DLD1 (cell line): ENCODE results near the gene WSCD2.
"Not testable (repeated sequence)": the region's sequence is repeated elsewhere in the genome, so short reads cannot be mapped to it uniquely, and the experiment has no call there.

Experiments
- in situ Hi-C: cut with HindIII; loops from 2 replicates; pipeline ENCODE4 v1.10.0; 2017; ENCODE audit warnings: low sequenced_read_pairs

The WSCD2 gene

DNA sequence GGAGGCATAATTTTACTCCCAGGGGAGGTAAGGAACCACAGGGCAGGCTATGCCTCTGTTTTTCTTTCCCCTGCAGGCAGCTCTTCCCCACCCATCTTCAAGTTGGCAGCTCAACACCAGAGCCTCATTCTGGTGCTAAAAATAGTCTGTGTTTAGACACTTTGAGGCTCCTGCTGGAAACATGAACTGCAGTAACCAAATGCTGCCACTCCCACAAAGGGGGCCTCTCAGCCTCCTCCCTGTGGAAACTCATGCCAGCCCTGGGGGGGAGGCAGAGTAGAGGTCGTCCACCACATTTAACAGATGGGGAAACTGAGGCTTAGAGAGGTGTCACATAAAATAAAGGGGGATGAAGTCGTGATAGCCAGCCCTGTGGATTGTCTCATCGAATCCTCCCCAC is 61.4 kb downstream of the WSCD2 start:
- in situ Hi-C loops = no loop called here

DNA sequence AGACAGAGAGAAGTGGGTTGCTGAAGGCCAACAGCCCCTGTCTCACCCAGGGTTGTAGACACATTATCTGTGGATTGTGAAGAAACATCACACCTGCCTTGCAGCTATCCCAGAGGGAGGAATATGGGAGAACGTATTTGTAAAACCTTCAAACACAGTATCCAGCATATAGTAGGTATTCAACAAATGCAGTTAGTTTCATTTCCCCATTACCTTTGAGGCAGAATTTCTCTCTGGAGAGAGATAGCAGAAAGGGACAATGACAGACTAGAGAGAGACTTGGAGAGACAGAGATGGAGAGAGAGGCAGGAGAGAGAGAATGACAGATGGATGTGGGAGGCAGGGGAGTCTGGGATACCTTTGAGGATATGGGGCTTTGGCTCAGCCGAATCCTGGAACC is 62.0 kb downstream of the WSCD2 start:
- in situ Hi-C loops = no loop called here

DNA sequence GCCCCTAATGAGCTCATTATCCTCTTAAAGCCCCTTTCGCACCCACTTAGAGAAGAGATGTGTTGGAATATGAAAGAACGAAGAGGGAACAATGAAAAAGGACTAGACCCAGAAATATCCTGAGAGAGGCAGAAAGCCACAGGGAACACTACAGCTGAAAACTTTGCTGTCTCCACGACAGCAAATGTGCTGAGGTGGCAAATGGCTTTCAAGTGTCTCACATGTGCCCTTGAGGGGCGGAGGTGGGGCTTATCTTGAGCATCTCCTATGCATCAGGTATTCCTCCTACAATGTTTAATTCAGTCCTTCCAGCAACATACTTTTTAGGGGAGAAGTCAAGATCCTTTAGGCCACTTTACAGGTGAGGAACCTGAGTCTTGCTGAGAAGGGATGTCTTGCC is 62.9 kb downstream of the WSCD2 start:
- in situ Hi-C loops = no loop called here

DNA sequence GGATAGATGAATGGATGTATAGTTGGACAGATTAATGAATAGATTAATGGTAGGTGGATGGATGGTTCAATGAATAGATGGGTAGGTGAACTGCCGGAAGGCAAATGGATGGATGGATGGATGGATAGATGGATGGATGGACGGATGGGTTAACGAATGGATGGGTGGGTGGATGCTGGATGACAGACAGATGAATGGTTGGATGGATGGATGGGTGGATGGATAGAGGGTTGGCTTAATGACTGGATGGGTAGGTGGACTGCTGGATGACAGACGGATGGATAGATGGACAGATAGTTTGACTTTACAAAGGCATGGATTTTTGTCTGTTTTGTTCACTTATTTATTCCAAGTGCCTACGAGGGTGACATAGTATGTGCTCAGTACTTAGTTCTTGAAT is 64.4 kb downstream of the WSCD2 start:
- in situ Hi-C loops = no loop called here

DNA sequence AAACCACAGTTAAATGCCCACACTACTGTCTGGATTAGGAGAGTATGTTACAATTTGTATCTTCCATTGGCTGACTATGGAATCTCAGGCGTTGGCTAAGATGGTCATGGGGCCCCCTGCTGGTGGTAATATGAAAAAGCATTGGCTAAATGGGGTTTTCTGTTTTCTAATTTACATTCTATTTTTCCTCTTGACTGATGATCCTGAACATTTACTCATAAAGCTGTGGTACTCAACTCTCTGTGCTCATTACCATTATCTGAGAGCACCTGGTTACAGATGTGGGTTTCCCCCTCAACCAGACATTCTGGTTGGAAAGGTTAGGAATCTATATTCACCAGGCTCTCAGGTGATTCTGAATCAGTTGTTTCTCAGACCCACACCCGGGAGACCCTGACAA is 64.8 kb downstream of the WSCD2 start:
- in situ Hi-C loops = no loop called here

DNA sequence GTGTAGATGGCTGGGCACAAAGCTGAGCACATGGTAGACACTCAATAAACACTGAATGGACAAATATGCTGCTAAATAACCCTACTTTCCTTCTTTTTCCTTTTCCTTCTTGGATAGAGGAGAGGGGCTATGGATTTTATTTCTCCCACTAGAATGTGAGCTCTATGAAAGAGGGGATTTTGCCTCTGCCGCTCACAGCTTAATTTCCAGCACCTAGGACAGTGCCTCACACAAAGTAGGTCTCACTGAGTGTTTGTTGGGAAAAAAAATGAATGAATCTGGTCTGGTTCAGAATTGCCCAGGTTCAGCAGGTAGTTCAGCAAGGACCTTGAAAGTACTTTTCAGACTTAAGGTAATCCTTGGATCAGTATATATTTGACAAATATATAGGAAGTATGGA is 65.5 kb downstream of the WSCD2 start:
- in situ Hi-C loops = no loop called here

DNA sequence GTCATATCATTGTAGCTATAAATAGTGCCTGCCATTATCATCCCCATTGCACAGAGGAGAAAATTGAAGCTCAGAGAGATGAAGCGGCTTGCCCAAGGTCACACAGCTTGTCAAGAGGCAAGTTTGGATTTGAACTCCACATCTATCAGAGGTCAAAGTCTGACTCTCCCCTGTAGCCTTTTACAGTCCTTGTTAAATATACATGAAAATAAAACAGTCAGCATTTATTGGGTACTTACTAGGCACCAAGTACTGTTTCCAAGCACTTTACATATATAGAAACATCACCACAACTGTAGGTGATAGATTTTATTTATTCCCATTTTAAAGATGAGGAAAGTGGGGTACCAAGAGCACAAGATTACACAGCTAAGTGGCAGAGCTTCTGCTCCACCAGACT is 67.2 kb downstream of the WSCD2 start:
- in situ Hi-C loops = no loop called here

DNA sequence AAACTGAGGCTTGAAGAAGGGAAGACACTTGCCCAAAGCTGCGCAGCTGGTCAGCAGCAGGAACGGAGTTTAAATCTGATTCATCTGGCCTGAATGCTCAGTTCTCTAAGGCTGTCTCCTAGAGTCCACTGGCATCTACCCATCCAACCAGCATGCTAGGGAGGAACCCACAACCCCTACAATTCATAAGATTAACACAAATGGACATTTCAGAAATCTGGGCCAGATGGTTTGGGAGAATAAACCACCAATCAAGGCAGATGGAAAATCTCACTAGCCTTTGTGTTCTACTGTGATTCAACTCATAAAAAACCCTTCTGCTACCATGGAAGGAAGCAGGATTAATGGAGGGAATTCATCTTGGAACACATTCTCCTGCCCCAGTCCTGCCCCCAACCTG is 67.8 kb downstream of the WSCD2 start:
- in situ Hi-C loops = no loop called here

DNA sequence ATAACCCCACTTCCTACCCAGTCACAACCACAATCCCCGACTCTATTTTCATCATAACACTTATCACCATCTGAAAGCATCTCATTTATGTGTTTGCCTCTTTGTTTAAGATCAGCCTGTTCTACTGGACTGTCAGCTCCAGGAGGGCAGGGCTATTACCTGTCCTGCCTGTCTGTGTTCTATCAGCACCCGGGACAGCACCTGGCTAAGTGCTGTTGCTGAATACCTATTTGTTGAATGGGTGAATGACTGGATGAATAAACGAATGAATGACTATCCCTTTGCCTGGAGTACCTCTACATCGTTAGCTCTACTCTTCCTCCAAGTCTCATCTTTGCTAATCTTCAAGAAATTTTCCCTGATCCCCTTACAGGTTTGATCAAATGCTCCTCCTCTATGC is 69.0 kb downstream of the WSCD2 start:
- in situ Hi-C loops = no loop called here

DNA sequence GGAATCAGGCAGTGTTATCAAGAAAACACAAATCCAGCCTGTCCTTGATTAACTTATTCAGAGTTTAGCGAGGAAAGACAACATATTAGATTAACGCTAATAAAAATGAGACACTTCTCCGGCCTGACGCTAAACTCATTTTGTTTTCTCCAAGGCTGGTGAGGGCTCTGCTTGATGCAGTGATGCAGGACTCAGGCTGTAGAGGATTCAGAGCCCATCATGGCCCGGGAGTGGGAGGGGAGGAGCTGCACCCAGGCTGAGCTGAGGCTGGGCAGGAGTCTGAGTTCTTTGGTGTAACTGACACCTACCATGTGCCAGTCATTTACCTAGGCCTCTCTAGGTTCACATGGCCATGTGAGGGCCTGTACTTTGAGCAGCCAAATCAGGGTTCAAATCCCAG is 70.0 kb downstream of the WSCD2 start:
- in situ Hi-C loops = no loop called here

DNA sequence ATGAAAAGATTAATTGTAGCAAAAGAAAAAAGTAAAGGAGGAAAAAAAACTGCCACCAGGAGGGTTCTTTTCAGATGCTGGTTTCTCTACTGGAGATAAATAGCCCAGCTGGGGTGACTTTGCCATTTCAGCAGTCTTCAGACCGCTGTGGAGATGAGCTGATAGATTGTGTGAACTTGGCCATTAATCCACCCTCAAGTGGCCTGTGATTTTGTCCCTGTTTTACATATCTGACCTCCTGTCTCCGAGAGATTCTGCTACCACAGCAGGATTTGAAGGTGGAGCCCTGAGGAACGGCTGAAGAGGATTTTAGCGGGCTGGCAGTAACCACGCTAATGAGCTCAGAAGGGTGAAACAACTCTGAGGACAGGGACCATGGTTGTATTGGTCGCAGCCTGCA is 72.7 kb downstream of the WSCD2 start:
- in situ Hi-C loops = no loop called here

DNA sequence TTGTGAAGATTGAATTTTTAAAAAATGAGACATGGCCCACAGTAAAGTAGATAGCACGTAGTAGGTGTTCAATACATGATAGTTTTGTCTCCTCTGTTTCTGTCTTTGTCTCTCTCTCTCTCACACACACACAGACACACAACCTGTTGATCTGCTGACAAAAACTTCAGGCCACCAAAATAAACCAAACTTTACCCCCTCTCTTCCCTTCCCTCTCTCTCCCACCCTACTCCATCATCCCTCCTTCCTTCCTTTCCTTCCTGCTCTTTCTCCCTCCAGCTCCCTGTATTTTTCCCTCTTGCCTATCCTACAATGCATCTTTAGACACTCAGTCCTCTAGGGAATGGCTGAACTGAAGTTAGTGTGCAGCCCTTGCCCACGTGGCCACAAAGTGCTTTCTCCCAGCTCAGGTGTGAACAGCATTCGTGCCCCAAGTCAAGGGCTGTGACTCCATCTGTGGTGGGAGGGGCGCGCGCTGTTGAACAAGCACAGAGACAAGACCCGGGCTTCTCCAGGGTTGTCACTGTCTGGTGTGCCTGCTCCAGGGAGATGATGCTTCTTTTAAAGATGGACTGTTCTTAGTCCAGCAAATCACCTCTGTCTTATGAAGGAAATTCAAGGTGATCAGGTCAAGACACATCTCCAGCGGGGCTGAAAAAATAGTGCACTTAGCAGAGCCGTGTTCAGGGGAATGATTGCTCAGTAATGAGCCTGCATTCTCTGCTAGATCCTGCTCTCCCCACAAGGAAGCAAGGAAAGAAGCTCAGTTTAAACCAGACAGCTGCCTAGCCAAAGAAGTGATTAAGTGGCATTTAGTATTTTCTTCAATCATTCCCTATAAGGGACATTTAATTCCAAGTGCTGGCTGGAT is 75.3 kb downstream of the WSCD2 start:
- in situ Hi-C loops = no loop called here

DNA sequence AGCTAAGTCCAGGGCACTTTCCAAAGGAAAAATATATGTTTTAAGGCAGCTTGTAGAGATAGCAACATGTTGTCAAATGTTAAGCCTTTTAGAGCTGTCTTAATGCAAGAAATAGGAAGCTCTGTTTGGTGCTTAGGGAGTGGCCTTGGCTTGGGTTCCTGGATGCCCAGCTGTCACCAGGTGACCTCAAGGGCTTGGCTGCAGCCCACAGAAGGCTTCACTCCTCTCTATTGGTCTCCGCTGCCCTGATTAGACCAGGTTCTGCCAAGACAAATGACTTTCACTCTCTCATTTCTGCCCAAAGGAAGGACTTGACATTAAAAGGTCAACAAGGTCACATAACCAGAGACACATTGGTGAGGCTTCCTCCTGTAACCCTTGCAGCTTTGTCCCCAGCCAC is 76.8 kb downstream of the WSCD2 start:
- in situ Hi-C loops = no loop called here

DNA sequence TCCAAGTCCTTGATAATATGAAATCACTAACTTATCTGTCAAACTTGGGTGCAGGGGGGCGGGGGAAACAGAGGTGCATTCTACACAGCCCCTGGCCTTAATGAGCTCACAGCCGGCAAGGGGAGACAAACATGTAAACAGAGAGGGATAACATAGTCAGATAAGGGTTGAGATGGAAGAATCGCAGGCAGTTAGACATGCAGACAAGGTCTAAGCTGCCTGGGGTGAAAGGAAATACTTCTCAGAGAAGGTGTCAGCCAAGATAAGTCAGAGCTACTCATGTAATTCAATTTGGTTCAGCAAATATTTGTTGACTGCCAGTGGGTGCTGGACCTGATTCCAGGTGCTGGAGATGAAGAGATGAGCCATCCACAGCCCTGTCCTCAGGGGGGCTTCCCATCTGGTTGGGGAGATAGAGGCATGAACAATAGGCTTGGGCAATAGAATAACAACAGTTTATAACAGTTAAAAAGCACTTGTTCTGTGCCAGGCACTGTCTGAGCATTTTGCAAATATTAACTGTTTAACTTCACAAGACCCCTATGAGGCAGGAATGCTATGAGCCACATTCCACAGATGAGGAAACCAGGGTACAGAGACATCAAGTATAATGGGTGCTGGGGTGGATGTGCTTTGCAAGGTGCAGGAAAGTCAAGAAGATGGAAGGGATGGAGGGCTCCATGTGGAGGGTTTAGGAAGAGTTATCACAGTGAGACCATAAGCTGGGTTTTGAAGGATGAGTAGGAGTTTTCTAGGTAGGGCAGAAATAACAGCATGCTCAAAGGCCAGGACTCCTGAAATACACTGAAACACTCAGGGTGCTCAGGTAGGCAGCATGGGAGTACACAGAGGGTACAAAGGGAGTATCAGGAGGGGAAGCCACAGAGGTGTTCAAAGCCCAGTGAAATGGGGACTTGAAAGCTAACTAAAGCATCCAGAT is 79.0 kb downstream of the WSCD2 start:
- in situ Hi-C loops = no loop called here

DNA sequence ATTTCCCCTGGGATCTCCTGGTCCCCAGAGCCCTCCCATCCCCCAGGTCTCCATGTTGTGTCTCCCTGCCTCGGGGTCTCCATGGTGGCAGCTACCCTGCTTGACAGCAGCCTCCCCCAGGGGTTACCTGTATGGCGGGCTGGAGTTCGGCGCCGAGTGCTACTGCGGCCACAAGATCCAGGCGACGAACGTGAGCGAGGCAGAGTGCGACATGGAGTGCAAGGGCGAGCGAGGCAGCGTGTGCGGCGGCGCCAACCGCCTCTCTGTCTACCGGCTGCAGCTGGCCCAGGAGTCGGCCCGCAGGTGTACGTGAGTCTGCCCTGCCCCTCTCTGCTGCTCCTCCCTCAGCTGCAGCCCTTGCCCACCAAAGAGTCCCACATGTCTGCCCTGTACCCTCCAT is 80.9 kb downstream of the WSCD2 start:
- in situ Hi-C loops = loop anchor here (5.0 kb wide), 1 partner anchor 63 kb away; no protein-coding TSS in a partner anchor

DNA sequence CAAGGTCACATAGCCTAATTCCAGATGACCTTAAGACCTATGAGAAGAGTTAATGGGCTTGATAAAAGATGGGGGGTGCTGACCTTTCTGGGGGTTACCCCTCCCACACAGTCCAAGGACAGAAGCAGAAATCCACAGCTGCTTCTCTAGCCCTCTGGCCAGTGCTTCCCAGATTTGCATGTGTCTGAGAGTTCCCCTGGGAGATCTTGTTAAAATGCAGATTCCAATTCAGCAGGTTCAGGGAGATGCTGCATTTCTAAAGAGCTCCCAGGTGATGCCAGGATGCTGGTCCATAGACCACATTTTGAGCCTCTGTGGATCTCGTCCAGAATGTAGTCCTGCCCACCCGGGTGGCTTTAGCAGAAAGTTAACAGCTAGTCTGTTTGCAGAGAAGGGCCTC is 82.1 kb downstream of the WSCD2 start:
- in situ Hi-C loops = loop anchor here (5.0 kb wide), 1 partner anchor 64 kb away; no protein-coding TSS in a partner anchor

DNA sequence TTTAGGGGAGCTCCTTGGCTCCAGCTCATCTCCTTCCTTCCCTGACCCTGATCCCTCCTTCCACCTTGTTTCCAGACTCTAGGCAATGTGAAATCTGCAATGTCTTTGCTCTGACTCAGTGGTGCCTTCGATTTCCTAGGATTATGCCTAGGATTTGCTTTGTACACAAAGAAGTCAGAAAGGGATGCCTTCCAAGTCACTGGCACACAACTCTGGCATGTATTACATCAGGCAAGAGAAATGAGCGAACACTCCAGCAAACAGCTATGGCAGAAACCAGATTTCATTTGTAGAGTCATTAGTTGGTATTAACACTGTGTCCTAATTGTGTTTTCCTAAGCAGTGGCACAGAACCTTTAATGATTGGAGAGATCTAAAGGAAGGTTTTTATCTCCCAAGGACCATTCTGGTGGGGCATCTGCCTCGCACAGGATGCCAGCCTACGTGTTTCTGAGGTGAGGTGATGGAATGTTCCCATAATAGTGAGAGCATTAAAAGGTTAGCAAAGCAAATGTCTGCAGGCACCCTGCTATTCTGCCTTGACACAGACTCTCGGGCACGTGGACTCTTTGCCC is 84.9 kb downstream of the WSCD2 start:
- in situ Hi-C loops = loop anchor here (5.0 kb wide), 1 partner anchor 67 kb away; no protein-coding TSS in a partner anchor

DNA sequence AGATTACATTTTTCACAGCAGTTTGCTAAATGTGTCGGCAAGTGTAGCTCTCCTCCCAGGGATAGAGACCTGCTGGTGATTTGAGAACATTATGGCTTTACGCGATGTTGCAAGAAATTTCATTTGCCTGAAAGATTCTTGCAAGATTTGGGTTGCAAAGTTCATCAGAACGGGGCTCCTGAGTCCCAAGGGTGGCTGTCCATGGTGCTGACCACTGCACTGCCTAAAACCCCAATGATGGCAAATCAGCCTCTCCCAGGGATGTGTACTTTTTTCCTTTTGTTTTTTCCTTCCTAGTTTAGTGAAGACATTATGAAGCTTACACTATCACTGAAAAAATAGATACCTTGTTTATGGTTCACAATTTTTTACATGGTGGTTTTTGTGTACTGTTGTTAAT is 85.4 kb downstream of the WSCD2 start:
- in situ Hi-C loops = loop anchor here (5.0 kb wide), 1 partner anchor 67 kb away; no protein-coding TSS in a partner anchor

DNA sequence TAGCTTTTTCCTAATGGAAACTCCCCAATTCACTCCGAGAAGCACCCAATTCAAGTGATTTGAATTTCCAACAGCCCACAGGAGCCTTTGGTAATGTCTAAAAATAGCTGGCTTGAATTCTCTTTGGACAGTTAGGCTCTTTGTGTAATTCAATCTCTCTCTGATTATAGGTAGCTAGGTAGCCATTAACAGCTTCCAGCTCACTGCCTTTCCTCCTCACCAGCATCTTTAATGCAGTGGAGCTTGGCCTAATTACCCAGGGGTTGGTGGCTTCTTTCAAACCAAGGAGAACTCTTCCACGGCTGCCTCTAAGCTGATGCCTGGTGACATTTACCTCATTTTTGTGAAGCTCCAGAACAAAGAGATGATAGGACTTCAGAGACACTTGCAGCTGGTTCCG is 86.4 kb downstream of the WSCD2 start:
- in situ Hi-C loops = no loop called here

DNA sequence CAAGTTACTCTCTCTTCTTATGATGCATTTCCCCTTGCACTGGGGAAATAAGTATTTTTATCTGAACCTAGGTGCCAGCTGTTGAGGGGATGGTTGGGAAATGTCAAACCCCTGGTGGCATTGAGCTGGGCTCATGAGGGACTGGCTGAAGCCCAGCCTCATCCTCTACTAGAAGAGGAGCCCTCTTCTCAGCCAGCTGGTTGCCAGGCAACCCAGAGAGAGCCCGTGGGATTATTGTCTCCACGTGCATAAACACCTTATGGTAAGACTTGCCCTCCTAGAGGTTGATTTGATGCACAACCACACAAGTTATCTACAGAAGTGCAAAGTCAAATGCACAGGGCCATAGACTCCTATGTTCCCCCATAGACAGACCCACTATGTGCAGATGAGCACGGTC is 89.8 kb downstream of the WSCD2 start:
- in situ Hi-C loops = no loop called here

DNA sequence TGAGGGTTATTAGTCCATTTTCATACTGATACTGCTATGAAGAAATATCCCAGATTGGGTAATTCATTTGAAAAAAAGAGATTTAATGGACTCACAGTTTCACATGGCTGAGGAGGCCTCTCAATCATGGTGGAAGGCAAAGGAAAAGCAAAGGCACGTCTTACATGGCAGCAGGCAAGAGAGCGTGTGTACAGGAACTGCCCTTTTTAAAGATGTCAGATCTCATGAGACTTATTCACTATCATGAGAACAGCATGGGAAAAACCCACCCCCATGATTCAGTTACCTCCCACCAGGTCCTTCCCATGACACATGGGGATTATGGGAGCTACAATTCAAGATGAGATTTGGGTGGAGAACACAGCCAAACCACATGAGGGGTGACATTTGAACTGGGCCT is 96.0 kb downstream of the WSCD2 start:
- in situ Hi-C loops = not testable (repeated sequence)
